ENCODE data around the gene GMDS.

The GMDS gene

DNA sequence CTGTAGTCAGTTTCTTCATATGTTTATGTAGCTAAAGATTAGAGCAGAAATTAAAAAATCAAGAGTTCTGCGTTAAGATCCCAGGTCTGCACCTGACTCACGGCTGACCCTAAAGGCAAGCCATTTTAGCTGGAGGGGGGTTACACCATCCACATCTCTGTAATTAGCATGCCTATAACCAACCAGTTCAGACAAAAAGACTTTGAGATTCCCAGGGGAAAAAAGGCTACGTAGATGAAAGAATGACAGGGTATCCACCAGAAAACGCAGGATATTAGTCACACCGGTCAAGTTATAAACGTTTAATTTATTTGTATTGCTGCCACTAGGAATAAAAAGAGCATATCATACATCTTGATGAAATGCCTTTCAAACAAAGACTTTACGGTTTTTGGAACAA, 336.6 kb downstream of the GMDS start:
- Histone ChIP-seq H3K27me3 (ENCODE audit: control insufficient read depth, insufficient read depth, low read length) (no peaks in the 10 kb centered on the region), H3K4me2 (ENCODE audit: low read length) (no peak overlapping the region), H3K4me3 (ENCODE audit: low read depth, low read length) (no peak overlapping the region), H3K27ac (no peak overlapping the region), H3K9me3 (ENCODE audit: control insufficient read depth, low read length) (no peaks in the 10 kb centered on the region), H3K9ac (no peak overlapping the region), H3K36me3 (ENCODE audit: control insufficient read depth, insufficient read depth, low read length) (no peaks in the 10 kb centered on the region), H3K4me1 (no peaks in the 10 kb centered on the region), H3K79me2 (no peaks in the 10 kb centered on the region), H2AFZ (no peak overlapping the region)
- TF ChIP-seq CTCF (IDR thresholded peaks at IDR 0.05): no peak

GRCh38 chr6:1906609-1907008, 338.8 kb downstream of the GMDS start:
- Histone ChIP-seq H3K79me2 (no peaks in the 10 kb centered on the region), H3K9ac (no peak overlapping the region), H3K9me3 (ENCODE audit: control insufficient read depth, low read length) (no peaks in the 10 kb centered on the region), H3K4me1 (no peaks in the 10 kb centered on the region), H3K36me3 (ENCODE audit: control insufficient read depth, insufficient read depth, low read length) (no peaks in the 10 kb centered on the region), H3K4me2 (ENCODE audit: low read length) (no peak overlapping the region), H3K27ac (no peak overlapping the region), H3K27me3 (ENCODE audit: control insufficient read depth, insufficient read depth, low read length) (no peaks in the 10 kb centered on the region), H3K4me3 (ENCODE audit: low read depth, low read length) (no peak overlapping the region), H2AFZ (no peak overlapping the region)
- TF ChIP-seq CTCF (IDR thresholded peaks at IDR 0.05): no peak

DNA sequence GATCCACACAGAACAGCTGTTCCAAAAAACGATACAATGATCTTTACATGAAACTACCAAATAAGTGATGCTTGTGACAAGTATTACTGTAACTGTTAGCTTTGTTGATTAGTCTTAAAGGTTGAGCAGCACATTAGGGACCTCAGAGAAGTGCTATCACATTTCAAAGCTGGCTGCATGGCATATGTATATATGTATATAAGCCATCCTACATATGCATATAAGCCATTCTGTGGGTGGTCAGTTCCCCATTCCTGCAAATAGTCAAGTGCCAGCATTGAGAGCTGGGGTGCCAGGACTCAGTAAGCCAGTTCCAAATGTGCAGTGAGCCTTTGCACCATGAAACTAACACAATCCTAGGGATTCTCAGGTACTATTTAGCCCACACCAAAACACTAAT, 339.4 kb downstream of the GMDS start:
- no peak for TF ChIP-seq CTCF (IDR thresholded peaks at IDR 0.05)
- Histone ChIP-seq H3K27me3 (ENCODE audit: control insufficient read depth, insufficient read depth, low read length) (no peaks in the 10 kb centered on the region), H3K79me2 (no peaks in the 10 kb centered on the region)

GRCh38 chr6:1904898-1905297, 340.5 kb downstream of the GMDS start:
- H3K4me1 ChIP-seq: no peaks in the 10 kb centered on the region
- H3K27ac ChIP-seq: no peak overlapping the region
- no peaks in the 10 kb centered on the region for H3K9me3 ChIP-seq (ENCODE audit: control insufficient read depth, low read length)
- H3K9ac ChIP-seq: no peak overlapping the region
- H3K4me2 ChIP-seq (ENCODE audit: low read length): no peak overlapping the region
- no peaks in the 10 kb centered on the region for H3K36me3 ChIP-seq (ENCODE audit: control insufficient read depth, insufficient read depth, low read length)
- no peak overlapping the region for H2AFZ ChIP-seq
- no peak for TF ChIP-seq CTCF (IDR thresholded peaks at IDR 0.05)
- no peak overlapping the region for H3K4me3 ChIP-seq (ENCODE audit: low read depth, low read length)
- no peaks in the 10 kb centered on the region for H3K79me2 ChIP-seq
- no peaks in the 10 kb centered on the region for H3K27me3 ChIP-seq (ENCODE audit: control insufficient read depth, insufficient read depth, low read length)

More for the DNA sequence above, 339.4 kb downstream of the GMDS start:
- H3K9ac ChIP-seq: no peak overlapping the region
- H3K4me2 ChIP-seq (ENCODE audit: low read length): no peak overlapping the region
- H3K9me3 ChIP-seq (ENCODE audit: control insufficient read depth, low read length): no peaks in the 10 kb centered on the region
- no peak overlapping the region for H2AFZ ChIP-seq
- no peak overlapping the region for H3K4me3 ChIP-seq (ENCODE audit: low read depth, low read length)
- no peaks in the 10 kb centered on the region for H3K4me1 ChIP-seq
- no peak overlapping the region for H3K27ac ChIP-seq
- H3K36me3 ChIP-seq (ENCODE audit: control insufficient read depth, insufficient read depth, low read length): no peaks in the 10 kb centered on the region

GRCh38 chr6:1904466-1904799, 341.0 kb downstream of the GMDS start:
- Histone ChIP-seq H3K4me1 (no peaks in the 10 kb centered on the region), H3K9ac (no peak overlapping the region), H3K27me3 (ENCODE audit: control insufficient read depth, insufficient read depth, low read length) (no peaks in the 10 kb centered on the region), H3K27ac (no peak overlapping the region), H2AFZ (no peak overlapping the region), H3K4me2 (ENCODE audit: low read length) (no peak overlapping the region), H3K79me2 (no peaks in the 10 kb centered on the region), H3K36me3 (ENCODE audit: control insufficient read depth, insufficient read depth, low read length) (no peaks in the 10 kb centered on the region), H3K4me3 (ENCODE audit: low read depth, low read length) (no peak overlapping the region), H3K9me3 (ENCODE audit: control insufficient read depth, low read length) (no peaks in the 10 kb centered on the region)
- TF ChIP-seq CTCF (IDR thresholded peaks at IDR 0.05): no peak
